Activated CD4-positive, alpha-beta T cell treated with anti-CD3 and anti-CD28 coated beads, Interleukin-10, Interleukin-2, amounts not matched to agents 100 ng/mL and 50 ng/mL, durations not matched to agents 16 hours and 8 hours (primary cell): ENCODE data around the gene DERL3.

Experiments used
- DNase-seq: peaks from one replicate; pipeline ENCODE4 v3.0.0-alpha.2; 2020

DERL3 gene

GRCh38 chr22:23828800-23829680 lies 9.8 kb downstream of the DERL3 start:
- no peak for DNase-seq

- no peak for DNase-seq
These were observed 11.3 kb downstream of the DERL3 start for GRCh38 chr22:23827351-23827995.

- no peak for DNase-seq
These were observed 12.1 kb downstream of the DERL3 start for GRCh38 chr22:23826510-23827350.

- no peak for DNase-seq
These were observed 13.4 kb downstream of the DERL3 start for GRCh38 chr22:23825246-23825905.

- DNase-seq = no peak
These were observed 14.1 kb downstream of the DERL3 start for GRCh38 chr22:23824476-23825245.

- DNase-seq = no peak
These were observed 15.4 kb downstream of the DERL3 start for GRCh38 chr22:23823331-23823791.

- no peak for DNase-seq
These were observed 16.6 kb downstream of the DERL3 start for GRCh38 chr22:23822101-23822671.

GRCh38 chr22:23820748-23821211 lies 18.0 kb downstream of the DERL3 start:
- DNase-seq = peak; percentile 58

GRCh38 chr22:23818541-23818940 lies 20.3 kb downstream of the DERL3 start:
- peak; percentile 11 for DNase-seq

- DNase-seq = no peak
These were observed 21.7 kb downstream of the DERL3 start for GRCh38 chr22:23817146-23817545.

GRCh38 chr22:23816156-23816976 lies 22.4 kb downstream of the DERL3 start:
- DNase-seq = no peak

GRCh38 chr22:23815541-23816155 lies 23.2 kb downstream of the DERL3 start:
- no peak for DNase-seq

GRCh38 chr22:23812378-23812777 lies 26.4 kb downstream of the DERL3 start:
- no peak for DNase-seq

GRCh38 chr22:23806837-23807236 lies 32.0 kb downstream of the DERL3 start:
- no peak for DNase-seq

GRCh38 chr22:23804781-23805291 lies 34.0 kb downstream of the DERL3 start:
- DNase-seq = no peak

GRCh38 chr22:23803001-23803819 lies 35.6 kb downstream of the DERL3 start:
- DNase-seq = no peak

- DNase-seq = no peak
These were observed 36.9 kb downstream of the DERL3 start for GRCh38 chr22:23801886-23802377.

GRCh38 chr22:23801238-23801821 lies 37.5 kb downstream of the DERL3 start:
- no peak for DNase-seq
